ENCODE data around the gene C6orf62. TPM values are rescaled to one million over a fixed set of nuclear protein-coding genes. Genes with fewer than 3 reads are reported as not detected.

The C6orf62 gene
- total and polyA plus RNA-seq, 2 donors (not counting 1 experiment from before 2014, with no cell fraction given) = 69.2 to 143 TPM

DNA sequence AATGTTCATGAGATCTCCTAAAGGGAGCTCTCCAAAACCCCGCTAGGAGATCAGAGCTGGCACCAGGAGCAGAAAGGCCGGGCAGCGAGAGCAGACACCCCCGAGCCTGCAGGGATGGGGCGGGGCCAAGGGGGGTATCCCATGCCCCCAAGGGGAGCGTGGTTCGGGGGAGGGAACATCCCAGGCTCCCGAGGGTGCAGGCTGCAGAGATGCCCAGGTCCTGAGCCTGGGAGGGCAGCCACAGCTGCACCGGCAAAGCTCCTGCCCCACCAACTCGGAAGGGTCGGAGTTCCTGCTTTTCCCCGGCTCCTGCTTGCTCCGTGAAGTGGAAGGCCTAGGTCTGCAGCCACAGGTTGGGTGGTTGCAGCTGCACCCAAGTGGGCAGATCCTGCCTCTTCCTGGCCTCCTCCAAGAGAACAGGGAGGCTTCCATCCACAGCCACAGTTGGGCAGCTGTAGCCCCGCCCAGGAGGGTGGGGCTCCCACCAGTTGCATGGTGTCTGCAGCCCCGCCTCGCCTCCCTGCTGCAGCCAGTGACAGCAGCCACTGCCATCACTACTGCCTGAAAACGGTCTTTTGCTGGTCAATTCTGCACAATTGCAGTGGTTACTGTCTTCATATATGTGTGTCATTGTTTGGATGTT lies 42.4 kb upstream of the C6orf62 start:
- Histone ChIP-seq H3K27ac (ENCODE audit: low read length in 2 of 2) (no peak overlapping the region), H4K20me1 (ENCODE audit: control insufficient read depth, insufficient read depth, low read length, poor library complexity, severe bottlenecking) (no peaks in the 10 kb centered on the region), H3K4me1 (ENCODE audit: control insufficient read depth in 2 of 2, insufficient read depth in 2 of 2, low read length in 2 of 2) (no peaks in the 10 kb centered on the region), H3K9me3 (ENCODE audit: control extremely low read depth in 1 of 3, control insufficient read depth in 2 of 3, insufficient read depth in 1 of 3, low read length in 2 of 3) (peaks cover 0 to 6% (median 0%) of the 10 kb centered on the region in 3 donors), H3K36me3 (replicated peaks in 1 of 2; ENCODE audit: control extremely low read depth in 1 of 2, control insufficient read depth in 1 of 2, extremely low read depth in 1 of 2, insufficient read depth in 2 of 2, low read length in 1 of 2) (no peaks in the 10 kb centered on the region), H2AFZ (ENCODE audit: insufficient read depth, low read depth, low read length, poor library complexity, severe bottlenecking) (no peak overlapping the region), H3K79me2 (ENCODE audit: control insufficient read depth, insufficient read depth, low read length) (no peaks in the 10 kb centered on the region), H3K27me3 (replicated peaks in 1 of 4; ENCODE audit: control extremely low read depth in 1 of 4, control insufficient read depth in 3 of 4, insufficient read depth in 4 of 4, low read length in 3 of 4) (no peaks in the 10 kb centered on the region), H3K4me2 (replicated peaks; ENCODE audit: low read depth, low read length, poor library complexity, severe bottlenecking) (no peak overlapping the region), H3K4me3 (ENCODE audit: control extremely low read depth in 1 of 5, extremely low read depth in 1 of 5, insufficient read depth in 1 of 5, low read depth in 2 of 5, low read length in 4 of 5) (no peak overlapping the region), H3K9ac (ENCODE audit: low read length) (no peak overlapping the region)
- no peaks in the 10 kb centered on the region for H3K9me3 Mint-ChIP-seq (ENCODE audit: insufficient read depth)
- no peaks in the 10 kb centered on the region for H3K27me3 Mint-ChIP-seq
- CTCF ChIA-PET = interaction anchor here (0.6 kb wide), 1 partner anchor 94 kb away, joined by 3 read pairs; no protein-coding TSS in a partner anchor
- POLR2A ChIA-PET = interaction anchor here (0.5 kb wide), 1 partner anchor 1811 kb away, joined by 3 read pairs; no protein-coding TSS in a partner anchor
- 95% methylated on average over 16 of the region's 17 CpGs for WGBS (ENCODE audit: insufficient coverage)
- no peak overlapping the region for H3K27ac Mint-ChIP-seq
- H3K4me3 Mint-ChIP-seq = no peak overlapping the region
- DNase-seq = no peak
- TF ChIP-seq EZH2 (IDR thresholded peaks at IDR 0.05; ENCODE audit: borderline replicate concordance, insufficient read depth, low read depth, low read length, poor library complexity, severe bottlenecking) = no peak
- TF ChIP-seq, protein P1, sequence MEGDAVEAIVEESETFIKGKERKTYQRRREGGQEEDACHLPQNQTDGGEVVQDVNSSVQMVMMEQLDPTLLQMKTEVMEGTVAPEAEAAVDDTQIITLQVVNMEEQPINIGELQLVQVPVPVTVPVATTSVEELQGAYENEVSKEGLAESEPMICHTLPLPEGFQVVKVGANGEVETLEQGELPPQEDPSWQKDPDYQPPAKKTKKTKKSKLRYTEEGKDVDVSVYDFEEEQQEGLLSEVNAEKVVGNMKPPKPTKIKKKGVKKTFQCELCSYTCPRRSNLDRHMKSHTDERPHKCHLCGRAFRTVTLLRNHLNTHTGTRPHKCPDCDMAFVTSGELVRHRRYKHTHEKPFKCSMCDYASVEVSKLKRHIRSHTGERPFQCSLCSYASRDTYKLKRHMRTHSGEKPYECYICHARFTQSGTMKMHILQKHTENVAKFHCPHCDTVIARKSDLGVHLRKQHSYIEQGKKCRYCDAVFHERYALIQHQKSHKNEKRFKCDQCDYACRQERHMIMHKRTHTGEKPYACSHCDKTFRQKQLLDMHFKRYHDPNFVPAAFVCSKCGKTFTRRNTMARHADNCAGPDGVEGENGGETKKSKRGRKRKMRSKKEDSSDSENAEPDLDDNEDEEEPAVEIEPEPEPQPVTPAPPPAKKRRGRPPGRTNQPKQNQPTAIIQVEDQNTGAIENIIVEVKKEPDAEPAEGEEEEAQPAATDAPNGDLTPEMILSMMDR (IDR thresholded peaks at IDR 0.05) = no peak
- intact Hi-C loops (cut with micrococcal nuclease) = no loop called here
- no peak for ATAC-seq (ENCODE audit: low read depth)
- peaks cover 4% of the 10 kb centered on the region for H3K4me1 Mint-ChIP-seq

DNA sequence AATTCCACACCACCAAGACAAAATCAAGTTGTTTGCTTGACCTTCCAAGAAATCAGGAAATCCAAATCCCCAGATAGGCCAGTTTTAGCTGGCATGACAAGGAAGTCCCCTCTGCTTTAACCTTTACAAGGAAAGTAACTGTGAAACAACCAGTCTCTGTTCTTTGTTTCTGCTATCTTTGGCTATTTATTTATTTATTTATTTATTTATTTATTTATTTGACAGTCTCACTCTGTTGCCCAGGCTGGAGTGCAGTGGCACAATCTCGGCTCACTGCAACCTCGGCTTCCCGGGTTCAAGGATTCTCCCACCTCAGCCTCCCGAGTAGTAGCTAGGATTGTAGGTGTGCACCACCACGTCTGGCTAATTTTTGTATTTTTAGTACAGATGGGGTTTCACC lies 41.3 kb upstream of the C6orf62 start:
- no peaks in the 10 kb centered on the region for H3K36me3 ChIP-seq (replicated peaks in 1 of 2; ENCODE audit: control extremely low read depth in 1 of 2, control insufficient read depth in 1 of 2, extremely low read depth in 1 of 2, insufficient read depth in 2 of 2, low read length in 1 of 2)
- H3K79me2 ChIP-seq (ENCODE audit: control insufficient read depth, insufficient read depth, low read length) = no peaks in the 10 kb centered on the region
- no peak overlapping the region for H2AFZ ChIP-seq (ENCODE audit: insufficient read depth, low read depth, low read length, poor library complexity, severe bottlenecking)
- no peak overlapping the region for H3K4me2 ChIP-seq (replicated peaks; ENCODE audit: low read depth, low read length, poor library complexity, severe bottlenecking)
- H3K9me3 ChIP-seq (ENCODE audit: control extremely low read depth in 1 of 3, control insufficient read depth in 2 of 3, insufficient read depth in 1 of 3, low read length in 2 of 3) = peaks cover 0 to 6% (median 0%) of the 10 kb centered on the region in 3 donors
- no peak overlapping the region for H3K4me3 ChIP-seq (ENCODE audit: control extremely low read depth in 1 of 5, extremely low read depth in 1 of 5, insufficient read depth in 1 of 5, low read depth in 2 of 5, low read length in 4 of 5)
- 83% methylated on average over 4 of the region's 5 CpGs for WGBS (ENCODE audit: insufficient coverage)
- no peaks in the 10 kb centered on the region for H3K27me3 Mint-ChIP-seq
- DNase-seq (no peak), ATAC-seq (ENCODE audit: low read depth) (no peak)
- no peak overlapping the region for H3K4me3 Mint-ChIP-seq
- peaks cover 4% of the 10 kb centered on the region for H3K4me1 Mint-ChIP-seq
- H4K20me1 ChIP-seq (ENCODE audit: control insufficient read depth, insufficient read depth, low read length, poor library complexity, severe bottlenecking) = no peaks in the 10 kb centered on the region
- intact Hi-C loops (cut with micrococcal nuclease) = no loop called here
- no peaks in the 10 kb centered on the region for H3K27me3 ChIP-seq (replicated peaks in 1 of 4; ENCODE audit: control extremely low read depth in 1 of 4, control insufficient read depth in 3 of 4, insufficient read depth in 4 of 4, low read length in 3 of 4)
- H3K9me3 Mint-ChIP-seq (ENCODE audit: insufficient read depth) = no peaks in the 10 kb centered on the region
- no peak overlapping the region for H3K27ac Mint-ChIP-seq
- no peak overlapping the region for H3K9ac ChIP-seq (ENCODE audit: low read length)
- H3K4me1 ChIP-seq (ENCODE audit: control insufficient read depth in 2 of 2, insufficient read depth in 2 of 2, low read length in 2 of 2) = no peaks in the 10 kb centered on the region
- CTCF ChIA-PET = interaction anchor here (0.6 kb wide), 1 partner anchor 178 kb away, joined by 3 read pairs; no protein-coding TSS in a partner anchor
- TF ChIP-seq, protein P1 (IDR thresholded peaks at IDR 0.05) = no peak
- no peak for TF ChIP-seq EZH2 (IDR thresholded peaks at IDR 0.05; ENCODE audit: borderline replicate concordance, insufficient read depth, low read depth, low read length, poor library complexity, severe bottlenecking)
- POLR2A ChIA-PET = interaction anchor here (0.6 kb wide), 1 partner anchor 85 kb away, joined by 3 read pairs; no protein-coding TSS in a partner anchor
- no peak overlapping the region for H3K27ac ChIP-seq (ENCODE audit: low read length in 2 of 2)
